LNCAP (cell line): ENCODE data around the gene ZNF154.

Experiments used
- CTCF ChIP-seq: fragments of 450-650 bp; IDR thresholded peaks from 2 replicates; pipeline ENCODE4 v1.5.1; 2017; ENCODE audit warnings: mild to moderate bottlenecking

Gene ZNF154

GRCh38 chr19:57653689-57654088 lies 55.3 kb downstream of the ZNF154 start:
- TF ChIP-seq CTCF = no peak

GRCh38 chr19:57651654-57651996 lies 57.4 kb downstream of the ZNF154 start:
- no peak for TF ChIP-seq CTCF

- no peak for TF ChIP-seq CTCF
Measured at GRCh38 chr19:57648331-57649003, 60.5 kb downstream of the ZNF154 start.
